NCI-H146 (cell line): ENCODE results near the gene CIB2.
A peak's percentile ranks its signal among the peaks of the same experiment; 100 is the strongest.

ENCODE experiments used
- DNase-seq: peaks from one replicate; lab custom pipeline; 2025; lab: John Stamatoyannopoulos, UW

The CIB2 gene

DNA sequence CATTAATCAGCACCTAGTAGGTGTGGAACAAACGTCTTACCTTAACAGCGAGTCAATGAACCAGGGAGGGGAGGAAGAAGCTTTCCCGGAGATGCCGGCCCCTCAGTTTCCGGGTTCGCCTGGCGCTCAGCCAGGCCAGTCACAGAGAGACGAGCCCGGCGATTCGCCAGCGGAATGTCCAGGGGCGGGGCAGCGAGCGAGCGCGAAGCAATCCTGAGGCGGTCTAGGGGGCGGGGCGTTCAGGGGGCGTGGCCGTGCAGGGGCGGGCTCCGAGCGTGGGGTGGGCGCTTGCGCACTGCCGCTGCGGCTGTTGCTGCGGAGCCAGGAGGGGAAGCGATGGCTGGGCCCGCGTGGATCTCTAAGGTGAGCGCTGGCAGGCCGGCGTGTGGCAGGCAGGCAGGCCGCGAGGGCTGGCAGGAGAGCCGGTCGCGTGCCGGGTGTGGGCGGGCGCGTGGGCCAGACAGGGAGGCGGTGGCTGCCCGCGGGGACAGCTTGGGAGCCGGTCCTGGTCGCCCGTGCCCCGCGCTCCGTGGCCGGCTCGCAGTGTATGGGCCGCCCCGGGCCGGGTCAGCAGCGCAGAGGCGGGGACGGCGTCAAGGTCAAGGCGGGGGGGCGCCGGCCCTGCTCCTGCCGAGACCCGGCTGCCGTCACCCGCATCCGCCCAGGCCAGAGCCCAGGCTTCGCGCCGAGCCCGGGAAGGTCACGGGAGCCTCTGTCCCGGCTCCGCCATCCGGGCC is 18.0 kb upstream of the CIB2 start, which contains the start of gene IDH3A:
Gene IDH3A, plus strand, starts transcription at position 295 of the 737 bp plus-strand sequence. Its CDS starts 42 bp downstream, at position 337.
- DNase-seq, result peak; percentile 94

- DNase-seq, result peak; percentile 53
These were observed 17.3 kb upstream of the CIB2 start for GRCh38 chr15:78148392-78149067.

DNA sequence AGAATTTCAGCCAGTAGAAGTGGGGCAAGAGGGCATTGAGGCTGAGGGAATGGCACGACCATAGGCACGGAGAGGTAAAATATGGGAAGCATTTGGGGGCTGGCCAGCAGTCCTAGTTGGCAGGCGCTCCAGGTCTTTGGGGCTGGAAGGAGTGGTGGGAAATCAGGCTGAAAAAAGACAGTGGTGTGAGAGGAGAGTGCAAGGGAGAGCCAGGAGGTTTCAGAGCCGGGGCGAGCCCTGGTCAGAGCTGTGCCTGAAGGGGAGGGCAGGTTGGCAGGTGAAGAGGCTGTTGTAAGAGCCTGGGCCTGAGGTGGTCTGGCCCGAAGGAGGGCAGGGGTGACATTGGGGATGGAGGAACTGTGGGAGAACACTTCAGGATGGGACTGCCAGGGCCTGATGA is 16.3 kb upstream of the CIB2 start:
- DNase-seq, result no peak

- DNase-seq, result no peak
These were observed 15.3 kb upstream of the CIB2 start for GRCh38 chr15:78146425-78147154.

- DNase-seq, result no peak
These were observed 11.1 kb upstream of the CIB2 start for GRCh38 chr15:78142332-78142731.

GRCh38 chr15:78140292-78140691 is 9.0 kb upstream of the CIB2 start:
- DNase-seq, result no peak

DNA sequence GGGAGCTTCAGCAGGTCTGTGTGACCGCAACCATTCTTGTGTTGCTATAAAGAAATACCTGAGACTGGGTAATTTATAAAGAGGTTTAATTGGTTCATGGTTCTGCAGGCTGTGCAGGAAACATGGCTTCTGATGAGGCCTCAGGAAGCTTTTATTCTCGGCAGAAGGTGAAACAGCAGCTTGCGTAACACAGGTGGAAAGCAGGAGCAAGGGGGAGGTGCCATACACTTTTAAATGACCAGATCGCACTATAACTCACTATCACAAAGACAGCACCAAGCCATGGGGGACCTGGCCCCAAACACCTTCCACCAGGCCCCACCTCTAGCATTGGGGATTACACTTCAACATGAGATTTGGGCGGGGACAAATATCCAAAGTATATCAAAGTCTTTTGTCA is 8.3 kb upstream of the CIB2 start:
- no peak for DNase-seq

GRCh38 chr15:78133801-78134200 is 2.6 kb upstream of the CIB2 start:
- no peak for DNase-seq

GRCh38 chr15:78130466-78131294 is 565 bp downstream of the CIB2 start:
- no peak for DNase-seq

- DNase-seq, result no peak
These were observed 1.4 kb downstream of the CIB2 start for GRCh38 chr15:78129751-78130287.

DNA sequence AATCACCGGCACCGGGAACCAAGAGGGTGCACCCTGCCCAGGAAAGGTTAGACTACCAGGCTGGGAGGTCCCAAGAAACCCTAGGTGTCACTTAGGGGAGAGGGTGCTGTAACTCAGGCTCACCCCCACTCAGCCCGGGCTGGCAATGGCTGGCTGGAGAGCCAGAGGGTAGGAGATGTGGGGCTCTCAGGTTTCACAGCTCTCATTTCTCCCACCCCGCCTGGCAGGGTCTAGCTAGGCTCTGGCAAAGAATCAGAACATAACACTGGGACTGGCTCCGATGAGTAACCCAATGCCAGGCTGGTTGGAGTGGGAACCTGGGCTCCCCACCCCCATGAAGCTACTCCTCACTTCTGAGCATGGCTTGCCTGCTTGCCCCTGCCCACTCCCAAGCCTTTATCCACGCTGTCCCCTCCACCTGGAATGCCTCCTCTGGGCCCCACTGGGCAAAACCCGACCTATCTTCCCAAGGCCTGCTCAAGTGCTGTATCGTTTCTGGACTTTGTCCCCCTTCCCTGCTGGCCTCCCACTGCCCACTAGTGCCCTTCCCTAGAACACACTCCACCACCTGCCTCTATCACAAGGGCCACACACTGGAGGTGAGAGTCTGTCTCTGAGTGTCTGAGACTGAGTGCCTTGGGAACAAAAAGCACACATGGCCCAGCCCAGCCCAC is 2.0 kb downstream of the CIB2 start:
- DNase-seq, result no peak

DNA sequence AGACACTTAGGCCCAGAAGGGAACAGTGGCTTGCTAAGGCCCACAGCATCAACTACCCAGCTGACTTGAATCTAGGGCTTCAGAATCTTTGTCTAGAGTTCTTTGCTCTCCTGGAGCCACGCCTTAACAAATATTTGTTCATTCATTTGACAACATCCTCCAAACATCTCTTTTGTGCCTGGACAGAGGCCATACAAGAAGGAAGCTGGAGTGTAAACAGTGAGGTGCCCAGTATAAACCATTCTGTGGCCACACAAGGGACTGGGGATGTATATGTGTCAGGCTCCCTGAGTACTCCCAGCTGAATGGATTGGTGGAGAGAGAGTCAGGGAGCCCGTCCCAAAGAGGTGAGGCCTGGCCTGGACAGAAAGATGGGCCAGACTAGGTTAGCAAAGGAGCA is 3.4 kb downstream of the CIB2 start:
- no peak for DNase-seq

DNA sequence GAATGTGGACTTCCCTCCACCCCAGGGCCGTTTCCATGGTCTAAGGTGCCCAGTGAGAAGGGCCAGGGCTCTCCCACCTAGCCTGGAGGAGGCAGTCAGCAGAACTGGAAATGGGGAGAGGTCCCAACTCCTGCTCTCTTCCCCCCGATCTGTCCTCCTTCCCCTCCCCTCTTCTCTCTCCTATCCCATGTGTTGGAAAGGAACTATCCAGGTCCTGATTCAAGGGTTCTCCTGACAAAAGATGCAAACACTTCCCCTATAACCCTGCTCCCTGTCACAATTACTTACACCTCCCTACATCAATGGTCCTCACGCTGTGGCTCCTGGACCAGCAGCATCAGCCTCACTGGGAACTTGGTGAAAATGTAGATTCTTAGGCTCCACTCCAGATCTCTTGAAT is 6.0 kb downstream of the CIB2 start:
- DNase-seq, result no peak

- DNase-seq, result no peak
These were observed 10.7 kb downstream of the CIB2 start for GRCh38 chr15:78120523-78120922.

GRCh38 chr15:78112551-78112950 is 18.7 kb downstream of the CIB2 start:
- no peak for DNase-seq

- no peak for DNase-seq
These were observed 19.5 kb downstream of the CIB2 start for GRCh38 chr15:78111788-78112187.

GRCh38 chr15:78110916-78111475 is 20.2 kb downstream of the CIB2 start:
- DNase-seq, result no peak

- no peak for DNase-seq
These were observed 21.1 kb downstream of the CIB2 start for GRCh38 chr15:78110096-78110495.

DNA sequence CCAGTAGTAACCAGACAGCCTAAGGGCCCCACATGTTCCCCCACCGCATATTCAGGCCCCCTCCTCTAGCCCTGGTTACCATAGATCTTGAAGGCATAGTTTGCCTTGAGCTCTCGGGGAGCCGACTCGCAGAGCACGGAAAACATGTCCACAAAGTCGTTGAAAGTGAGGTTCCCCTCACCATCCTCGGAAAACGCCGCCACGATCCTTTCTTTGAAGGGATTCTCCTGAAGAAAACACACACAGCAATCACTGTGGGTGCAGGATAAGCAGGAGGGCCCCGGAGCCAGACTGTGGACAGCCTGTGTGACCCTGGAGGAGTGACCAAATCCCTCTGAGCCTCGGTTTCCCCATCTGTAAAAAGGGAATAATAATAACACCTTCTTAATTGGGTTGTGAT is 22.1 kb downstream of the CIB2 start:
- no peak for DNase-seq

DNA sequence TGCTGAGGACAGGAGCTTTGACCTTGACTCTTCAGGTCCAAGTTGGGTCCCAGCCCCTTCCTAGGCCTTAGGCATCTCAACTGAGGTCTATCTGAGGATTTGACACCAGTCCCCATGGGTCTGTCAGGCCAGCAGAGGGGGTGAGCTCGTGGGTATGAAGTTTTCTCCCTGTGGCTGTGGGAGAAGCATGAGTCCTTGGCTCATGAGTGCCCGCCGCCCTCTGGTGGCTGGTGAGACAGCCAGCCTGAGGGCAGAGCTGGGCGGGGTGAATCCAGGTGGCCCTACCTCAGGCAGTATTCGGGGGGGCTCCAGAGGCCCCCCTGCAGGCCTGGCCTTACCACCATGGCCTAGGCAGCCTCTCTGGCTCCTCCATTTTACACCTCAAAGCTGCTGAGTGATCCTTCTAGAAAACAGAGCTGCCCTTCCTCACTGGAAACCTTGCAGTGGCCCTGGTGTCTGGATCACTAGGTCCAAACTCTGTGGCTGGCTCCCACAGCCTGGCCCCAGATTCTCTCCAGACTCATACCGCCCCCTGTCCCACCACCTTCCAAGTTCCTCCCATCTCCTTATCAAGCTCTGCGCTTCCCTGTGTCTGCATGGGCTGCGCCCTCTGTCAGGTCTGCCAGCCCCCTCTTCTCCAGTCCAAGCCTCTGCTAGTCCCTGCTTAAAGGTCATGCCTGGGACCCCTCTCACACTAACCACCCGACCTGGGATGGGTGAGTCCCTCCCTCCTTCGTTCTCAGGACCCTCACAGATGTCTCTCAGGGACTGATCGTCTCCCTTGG is 22.8 kb downstream of the CIB2 start:
- peak; percentile 64 for DNase-seq
